Subcutaneous abdominal adipose tissue (tissue), 5 donors: Measurements from ENCODE around the gene SLC25A21.

ENCODE experiments used
- H3K27ac ChIP-seq: one replicate; pipeline ENCODE4 v1.7.0; 2013; ENCODE audit warnings: low read depth, mild to moderate bottlenecking, inconsistent platforms, low read length, moderate library complexity
- H3K27me3 ChIP-seq, 5 donors: one replicate each; pipeline ENCODE4 v1.7.0; 2013; ENCODE audit warnings: low read length in 5 of 5, inconsistent platforms in 1 of 5; ENCODE audit not compliant: control insufficient read depth in 5 of 5, insufficient read depth in 4 of 5
- H3K36me3 ChIP-seq, 5 donors: one replicate each; pipeline ENCODE4 v1.7.0; 2013; ENCODE audit warnings: low read length in 5 of 5; ENCODE audit not compliant: control insufficient read depth in 5 of 5, insufficient read depth in 5 of 5
- H3K4me1 ChIP-seq, 5 donors: one replicate each; pipeline ENCODE4 v1.7.0; 2013; ENCODE audit warnings: low read length in 5 of 5, mild to moderate bottlenecking in 3 of 5, moderate library complexity in 1 of 5; ENCODE audit not compliant: control insufficient read depth in 5 of 5, insufficient read depth in 5 of 5
- H3K4me3 ChIP-seq, 5 donors: one replicate each; pipeline ENCODE4 v1.7.0; 2013; ENCODE audit warnings: low read length in 5 of 5, low read depth in 1 of 5
- H3K9ac ChIP-seq, 5 donors: one replicate each; pipeline ENCODE4 v1.7.0; 2013; ENCODE audit warnings: low read length in 5 of 5, mild to moderate bottlenecking in 4 of 5, moderate library complexity in 3 of 5
- H3K9me3 ChIP-seq, 5 donors: one replicate each; pipeline ENCODE4 v1.7.0; 2013; ENCODE audit warnings: low read length in 5 of 5; ENCODE audit not compliant: control insufficient read depth in 5 of 5
- donor health status: healthy.
- donor health status: healthy.
- donor health status: healthy.
- donor health status: healthy.
- donor health status: healthy.

The SLC25A21 gene

DNA sequence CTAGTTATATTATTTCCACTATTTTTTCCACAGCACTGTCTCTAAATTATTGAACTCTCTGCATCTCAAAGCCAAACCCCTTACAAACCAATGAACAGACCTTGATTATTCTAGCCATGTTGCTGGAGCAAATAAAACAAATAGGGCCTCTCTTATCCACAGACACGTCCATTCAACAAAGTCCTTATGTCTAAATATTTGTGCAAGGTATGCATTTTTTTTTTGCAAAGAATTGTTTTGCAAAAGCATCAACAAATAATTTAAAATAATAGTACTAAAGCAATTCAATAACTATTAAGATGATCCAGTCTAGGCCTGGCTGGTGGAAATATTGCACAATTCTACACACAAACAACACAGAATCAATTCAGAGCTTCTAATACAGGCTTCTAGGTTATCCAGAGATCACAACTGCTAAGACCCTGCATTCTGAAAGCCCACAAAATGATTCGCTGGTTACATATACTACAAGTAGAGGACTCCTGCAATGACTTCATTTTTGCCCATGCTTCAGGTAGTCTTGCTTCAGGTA, 221.0 kb downstream of the SLC25A21 start:
- Histone ChIP-seq H3K9me3 (no peaks in the 10 kb centered on the region), H3K27ac (no peak overlapping the region), H3K4me1 (no peaks in the 10 kb centered on the region), H3K36me3 (no peaks in the 10 kb centered on the region), H3K27me3 (peaks cover 0 to 2% (median 0%) of the 10 kb centered on the region in 5 donors), H3K9ac (no peak overlapping the region), H3K4me3 (no peak overlapping the region)

DNA sequence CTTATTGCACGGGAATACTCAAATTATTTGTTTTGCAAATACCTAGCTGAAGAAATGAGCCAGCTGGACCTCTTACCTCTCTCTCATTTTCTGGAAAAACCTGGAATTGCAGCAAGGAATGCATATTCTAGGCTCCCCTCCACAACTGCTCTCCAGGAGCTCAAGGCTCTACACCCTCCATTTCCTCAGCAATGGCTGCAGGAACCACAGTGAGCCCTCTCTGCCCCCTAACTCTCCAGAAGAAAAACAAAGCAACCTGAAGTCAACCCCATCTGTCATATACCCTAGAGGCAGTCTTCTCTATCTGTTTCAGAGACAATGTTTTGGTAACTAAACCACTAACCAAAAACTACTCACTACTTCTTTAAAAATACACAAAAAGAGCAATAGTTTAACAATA, 221.6 kb downstream of the SLC25A21 start:
- peaks cover 0 to 2% (median 0%) of the 10 kb centered on the region in 5 donors for H3K27me3 ChIP-seq
- H3K9ac ChIP-seq = no peak overlapping the region
- H3K9me3 ChIP-seq = no peaks in the 10 kb centered on the region
- no peaks in the 10 kb centered on the region for H3K36me3 ChIP-seq
- H3K4me1 ChIP-seq = no peaks in the 10 kb centered on the region
- no peak overlapping the region for H3K4me3 ChIP-seq
- H3K27ac ChIP-seq = no peak overlapping the region

DNA sequence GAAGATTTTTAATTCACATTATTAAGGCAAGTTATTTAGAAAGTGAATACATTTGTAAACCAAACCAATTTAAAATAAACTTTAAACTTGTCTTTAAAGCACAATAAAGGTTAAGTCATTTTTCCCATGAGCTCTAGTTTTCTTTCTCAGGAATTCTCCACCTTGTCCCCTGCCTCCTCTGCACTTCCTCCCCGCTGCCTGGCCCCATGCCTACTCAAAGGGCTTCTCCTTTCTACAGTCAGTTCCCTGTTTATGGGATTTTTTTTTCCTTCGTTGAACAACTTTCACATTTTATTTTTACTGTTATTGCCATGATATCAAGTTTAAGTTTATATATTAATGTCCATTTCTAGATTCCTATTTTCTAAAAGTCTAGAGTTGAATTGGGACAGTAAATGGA, 223.0 kb downstream of the SLC25A21 start:
- Histone ChIP-seq H3K9me3 (no peaks in the 10 kb centered on the region), H3K4me1 (no peaks in the 10 kb centered on the region), H3K27ac (no peak overlapping the region), H3K9ac (no peak overlapping the region), H3K27me3 (peaks cover 0 to 2% (median 0%) of the 10 kb centered on the region in 5 donors), H3K4me3 (no peak overlapping the region), H3K36me3 (no peaks in the 10 kb centered on the region)

DNA sequence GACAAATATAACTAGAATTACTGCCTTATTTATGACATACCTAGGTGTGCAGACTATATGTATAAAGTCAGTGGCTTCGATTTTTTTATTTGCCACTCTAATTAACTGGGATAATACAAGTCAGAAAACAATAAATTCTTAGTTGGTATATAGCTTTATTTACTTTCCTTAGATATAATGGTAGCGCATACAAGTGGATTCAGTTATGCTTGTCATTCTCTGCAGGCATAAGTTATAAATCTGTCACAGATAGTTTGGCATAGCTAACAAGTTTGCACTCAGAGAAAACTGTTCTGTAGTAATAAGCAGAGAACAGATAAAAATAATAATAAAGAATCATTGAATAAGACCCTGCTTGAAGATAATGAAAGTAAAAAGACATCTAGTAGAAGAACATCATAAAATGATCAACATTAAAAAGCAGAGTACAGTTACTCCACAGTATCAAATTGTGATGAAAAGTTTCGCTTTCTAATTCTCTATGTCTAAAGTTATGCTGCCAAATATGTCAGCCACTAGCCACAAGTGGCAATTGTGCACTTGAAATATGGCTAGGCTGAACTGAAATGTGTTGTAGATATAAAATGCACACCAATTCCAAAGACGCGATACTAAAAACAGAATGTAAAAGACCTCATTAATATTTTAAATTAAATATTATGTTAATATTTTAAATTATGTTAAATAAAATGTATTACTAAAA, 224.1 kb downstream of the SLC25A21 start:
- Histone ChIP-seq H3K36me3 (no peaks in the 10 kb centered on the region), H3K4me3 (no peak overlapping the region), H3K4me1 (no peaks in the 10 kb centered on the region), H3K27me3 (peaks cover 0 to 3% (median 0%) of the 10 kb centered on the region in 5 donors), H3K9ac (no peak overlapping the region), H3K9me3 (no peaks in the 10 kb centered on the region), H3K27ac (no peak overlapping the region)

DNA sequence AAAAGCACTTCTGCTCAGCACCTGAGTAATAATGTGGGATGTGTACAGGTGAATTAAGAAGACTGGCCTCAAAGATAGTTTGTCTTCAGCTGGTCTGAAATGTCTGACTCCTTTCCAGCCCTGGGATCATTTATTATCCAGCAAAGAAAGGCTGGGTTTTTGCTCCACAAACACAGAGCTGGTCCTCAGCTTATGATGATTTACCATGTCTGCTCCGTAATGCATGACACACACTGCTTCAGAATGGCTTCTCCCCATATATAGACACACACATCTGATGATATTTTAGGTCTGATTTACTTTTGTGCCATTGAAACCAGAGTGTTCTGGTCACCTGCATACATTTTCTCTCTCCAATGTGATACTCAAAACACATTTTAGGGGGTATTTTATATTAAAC, 225.0 kb downstream of the SLC25A21 start:
- H3K9me3 ChIP-seq = no peaks in the 10 kb centered on the region
- no peak overlapping the region for H3K4me3 ChIP-seq
- no peak overlapping the region for H3K9ac ChIP-seq
- peaks cover 0 to 3% (median 0%) of the 10 kb centered on the region in 5 donors for H3K27me3 ChIP-seq
- H3K4me1 ChIP-seq = no peaks in the 10 kb centered on the region
- H3K27ac ChIP-seq = no peak overlapping the region
- no peaks in the 10 kb centered on the region for H3K36me3 ChIP-seq

DNA sequence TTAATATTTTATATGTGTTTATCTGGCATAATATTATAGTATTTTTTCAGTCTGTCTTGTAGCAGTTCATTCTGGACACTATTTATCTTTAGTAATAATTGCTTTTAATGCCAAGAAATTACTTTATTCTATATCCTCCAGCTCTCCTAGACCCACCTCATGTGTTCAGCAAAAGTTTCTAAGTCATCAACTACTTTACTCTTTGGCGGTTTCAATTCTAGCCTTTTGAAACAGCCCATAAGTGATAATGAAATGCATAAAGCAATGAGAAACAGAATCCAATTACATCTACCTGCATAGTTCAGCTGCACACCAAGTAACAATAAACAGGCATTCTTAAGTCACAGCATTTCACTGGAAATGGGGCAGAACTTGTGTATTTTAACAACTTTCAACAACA, 225.5 kb downstream of the SLC25A21 start:
- Histone ChIP-seq H3K27me3 (peaks cover 0 to 3% (median 0%) of the 10 kb centered on the region in 5 donors), H3K4me3 (no peak overlapping the region), H3K9me3 (no peaks in the 10 kb centered on the region), H3K4me1 (no peaks in the 10 kb centered on the region), H3K27ac (no peak overlapping the region), H3K36me3 (no peaks in the 10 kb centered on the region), H3K9ac (no peak overlapping the region)

DNA sequence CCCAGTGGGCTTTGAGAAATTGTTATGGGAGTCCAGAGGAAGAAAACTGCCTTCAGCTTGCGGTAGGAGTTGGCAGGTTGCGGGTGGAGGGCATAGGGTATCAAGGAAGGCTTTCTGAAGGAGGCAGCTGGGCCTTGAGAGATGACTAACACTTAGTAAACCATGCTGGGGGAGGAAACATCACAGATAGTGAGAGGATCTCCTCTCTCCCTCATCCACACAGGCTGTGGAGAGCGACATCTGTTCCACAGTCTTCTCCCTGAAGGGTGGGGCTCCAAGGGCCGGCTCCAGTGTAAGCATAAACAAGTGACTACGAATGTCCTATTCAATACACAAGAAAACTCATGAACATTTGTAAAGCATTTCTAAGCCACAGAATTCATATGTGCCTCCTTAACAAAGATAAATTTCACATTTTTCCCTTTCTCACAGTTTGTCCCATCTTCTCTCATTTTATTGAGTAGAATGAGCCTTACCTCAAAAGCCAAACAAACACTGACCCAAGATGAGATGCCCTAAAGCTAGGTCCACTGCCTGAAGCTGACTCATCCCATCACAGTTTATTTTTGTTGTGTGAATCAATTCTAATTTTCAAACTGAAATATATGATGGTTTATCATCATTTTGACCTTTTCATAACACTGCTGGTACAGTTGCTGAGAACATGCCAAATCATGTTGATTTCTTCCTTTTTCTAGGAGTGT, 227.9 kb downstream of the SLC25A21 start:
- Histone ChIP-seq H3K4me3 (no peak overlapping the region), H3K9ac (no peak overlapping the region), H3K27ac (no peak overlapping the region)

DNA sequence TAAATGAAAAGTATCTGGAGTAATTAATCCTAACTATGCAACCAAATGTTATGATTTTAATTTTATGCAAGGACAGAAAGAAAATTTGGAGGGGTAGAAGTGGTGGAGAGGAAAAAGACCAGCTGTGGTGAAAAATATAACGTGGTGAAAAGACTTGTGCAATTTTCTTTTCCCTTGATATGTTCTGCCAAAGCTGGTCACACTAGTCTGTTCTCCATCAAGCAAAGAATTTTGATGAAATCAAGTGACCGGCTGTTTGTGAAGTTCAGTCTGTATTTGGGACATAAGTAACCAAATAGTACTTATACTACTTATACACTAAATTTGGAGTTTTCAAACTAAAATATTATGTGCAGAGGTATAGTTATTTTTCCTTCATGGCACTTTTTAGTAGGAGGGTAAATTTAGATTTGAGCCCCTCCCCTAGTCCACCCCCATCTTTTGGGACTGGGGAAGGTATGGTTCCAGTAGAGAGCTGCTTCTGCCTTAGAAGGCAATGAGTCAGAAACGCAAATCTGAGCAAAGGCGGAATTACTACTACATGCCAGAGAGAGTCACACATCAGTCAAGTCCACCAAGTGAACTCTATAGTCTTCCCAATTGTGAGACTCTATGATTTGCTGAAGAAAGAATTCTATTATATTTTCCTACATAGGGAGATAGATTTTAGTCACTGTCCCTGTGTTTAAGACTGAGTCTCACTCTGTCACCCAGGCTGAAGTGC, 229.7 kb downstream of the SLC25A21 start:
- no peak overlapping the region for H3K9ac ChIP-seq
- no peaks in the 10 kb centered on the region for H3K4me1 ChIP-seq
- H3K27ac ChIP-seq = no peak overlapping the region
- H3K27me3 ChIP-seq = peaks cover 0 to 3% (median 0%) of the 10 kb centered on the region in 5 donors
- H3K36me3 ChIP-seq = no peaks in the 10 kb centered on the region
- H3K4me3 ChIP-seq = no peak overlapping the region
- no peaks in the 10 kb centered on the region for H3K9me3 ChIP-seq

More for the DNA sequence above, 227.9 kb downstream of the SLC25A21 start:
- Histone ChIP-seq H3K9me3 (no peaks in the 10 kb centered on the region), H3K4me1 (no peaks in the 10 kb centered on the region), H3K36me3 (no peaks in the 10 kb centered on the region), H3K27me3 (peaks cover 0 to 3% (median 0%) of the 10 kb centered on the region in 5 donors)

DNA sequence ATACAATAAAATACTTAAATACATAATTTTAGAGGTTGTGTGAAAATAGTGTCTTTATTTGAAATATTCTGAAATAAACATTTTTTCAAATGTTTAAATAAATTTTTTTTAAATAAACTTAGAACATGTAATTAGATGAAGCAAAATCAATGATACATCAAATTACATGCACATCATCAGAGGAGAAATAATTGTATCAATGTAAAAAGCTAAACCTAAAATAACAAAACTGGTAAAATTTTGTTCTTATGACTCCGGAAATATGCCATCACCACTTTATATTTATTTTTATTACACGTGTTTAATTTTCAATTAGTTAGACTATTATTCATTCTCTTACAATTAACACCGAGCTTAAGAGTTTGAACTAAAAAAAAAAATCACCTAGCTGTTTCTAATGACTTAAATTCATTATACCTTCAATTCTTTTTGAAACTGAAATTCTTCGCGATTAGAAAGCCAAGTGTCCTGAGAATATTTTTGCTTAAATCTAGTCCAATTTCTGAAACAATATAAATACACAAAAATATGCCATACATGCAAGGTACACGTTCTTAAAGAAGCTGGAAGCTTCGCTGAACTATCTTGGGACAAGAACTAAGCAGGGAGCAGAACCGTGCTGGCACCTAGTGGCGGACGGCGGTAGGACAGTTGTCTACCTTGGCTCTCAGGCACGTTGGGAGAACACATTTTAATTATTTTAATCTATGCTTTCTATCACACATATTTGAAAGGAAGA, 230.5 kb downstream of the SLC25A21 start:
- no peaks in the 10 kb centered on the region for H3K9me3 ChIP-seq
- no peak overlapping the region for H3K4me3 ChIP-seq
- no peak overlapping the region for H3K27ac ChIP-seq
- no peaks in the 10 kb centered on the region for H3K4me1 ChIP-seq
- peaks cover 0 to 3% (median 0%) of the 10 kb centered on the region in 5 donors for H3K27me3 ChIP-seq
- H3K9ac ChIP-seq = no peak overlapping the region
- H3K36me3 ChIP-seq = no peaks in the 10 kb centered on the region
